Endothelial cell of umbilical vein (primary cell): ENCODE measurements around the gene COL4A2. TPM values are rescaled to one million over a fixed set of nuclear protein-coding genes. Genes with fewer than 3 reads are reported as not detected.

Source experiments
- BruUV-seq: library from RNA; stranded (reverse); fragments of 400-500 nt; replicated peaks from 2 replicates; lab custom pipeline; 2021; lab: Mats Ljungman, UMichigan
- CTCF ChIA-PET: fragments of 300-600, 350-600 bp; sonication (Branson Sonifier 250); formaldehyde crosslinking; loops from one replicate; lab custom pipeline; 2021; ENCODE audit warnings: antibody characterized with exemption, inconsistent platforms; lab: Charles Lee
- POLR2A ChIA-PET: fragments of 300-600, 350-600 bp; sonication (Branson Sonifier 250); formaldehyde crosslinking; loops from one replicate; lab custom pipeline; 2021; ENCODE audit warnings: antibody characterized with exemption, inconsistent platforms; lab: Charles Lee
- DNase-seq: peaks from one replicate; pipeline ENCODE4 v3.0.0-alpha.2; 2011; ENCODE audit warnings: low read depth, low spot score
- FAIRE-seq: peaks from 2 replicates; lab custom pipeline; 2011; peaks lifted over from hg19 to GRCh38; lab: Jason Lieb, UNC
- H2AFZ ChIP-seq: 2 replicates; pipeline ENCODE4 v1.6.0; 2012; ENCODE audit warnings: low read depth, low read length, control low read depth, inconsistent platforms
- H3K27ac ChIP-seq: 2 replicates; pipeline ENCODE4 v1.5.1; 2011; ENCODE audit warnings: low read depth, mild to moderate bottlenecking, control low read depth, low read length, moderate library complexity; ENCODE audit not compliant: insufficient read depth
- H3K27me3 ChIP-seq, 2 experiments: 2 replicates each; pipeline versions ENCODE4 v1.6.0 to v1.6.1; 2011; ENCODE audit warnings: low read length in 2 of 2, mixed read lengths in 1 of 2; ENCODE audit not compliant: control insufficient read depth in 2 of 2, insufficient read depth in 2 of 2
- H3K36me3 ChIP-seq, 2 experiments: 2 replicates in 1 of 2; 3 replicates in 1 of 2; pipeline ENCODE4 v1.5.1; 2011; ENCODE audit warnings: low read length in 2 of 2, mild to moderate bottlenecking in 1 of 2, moderate library complexity in 1 of 2; ENCODE audit not compliant: control insufficient read depth in 2 of 2, insufficient read depth in 2 of 2; ENCODE audit errors: extremely low read depth in 1 of 2
- H3K4me1 ChIP-seq: 3 replicates; pipeline ENCODE4 v1.5.1; 2011; ENCODE audit warnings: mild to moderate bottlenecking, low read length; ENCODE audit not compliant: control insufficient read depth, insufficient read depth; ENCODE audit errors: extremely low read depth
- H3K4me2 ChIP-seq: 2 replicates; pipeline ENCODE4 v1.6.1; 2011; ENCODE audit warnings: low read length, control low read depth, mixed read lengths; ENCODE audit not compliant: insufficient read depth
- H3K4me3 ChIP-seq, 3 experiments: fragments of 200-600 bp in 1 of 3; sonication (generic), shearing (Covaris generic) in 1 of 3; replicated peaks in 1 of 3; 2 replicates each; pipeline ENCODE4 v1.5.1; 2011 to 2016; ENCODE audit warnings: control low read depth in 3 of 3, low read length in 3 of 3, mild to moderate bottlenecking in 2 of 3, inconsistent platforms in 1 of 3, low read depth in 1 of 3, moderate library complexity in 1 of 3; ENCODE audit not compliant: insufficient read depth in 1 of 3
- H3K79me2 ChIP-seq: 2 replicates; pipeline ENCODE4 v1.6.0; 2012; ENCODE audit warnings: low read length, inconsistent platforms; ENCODE audit not compliant: control insufficient read depth, insufficient read depth
- H3K9ac ChIP-seq: replicated peaks from 2 replicates; pipeline ENCODE3; 2011; ENCODE audit warnings: low read length, control low read depth; ENCODE audit not compliant: insufficient read depth; ENCODE audit errors: extremely low read depth
- H3K9me1 ChIP-seq: replicated peaks from 3 replicates; pipeline ENCODE4 v1.6.0; 2011; ENCODE audit warnings: mild to moderate bottlenecking, low read length; ENCODE audit not compliant: control insufficient read depth, insufficient read depth; ENCODE audit errors: extremely low read depth
- H3K9me3 ChIP-seq: replicated peaks from 2 replicates; pipeline ENCODE4 v1.5.1; 2012; ENCODE audit warnings: low read length, inconsistent platforms; ENCODE audit not compliant: control insufficient read depth, insufficient read depth
- H4K20me1 ChIP-seq: replicated peaks from 2 replicates; pipeline ENCODE3; 2011; ENCODE audit warnings: mild to moderate bottlenecking, low read length; ENCODE audit not compliant: control insufficient read depth, insufficient read depth; ENCODE audit errors: extremely low read depth
- CTCF ChIP-seq, 2 donors: IDR thresholded peaks; 1 replicate in 1 of 2; 2 replicates in 1 of 2; pipeline ENCODE4 v1.5.1; 2011; ENCODE audit warnings: low read length in 2 of 2, mild to moderate bottlenecking in 2 of 2, moderate library complexity in 2 of 2, control low read depth in 1 of 2, inconsistent platforms in 1 of 2, low read depth in 1 of 2; ENCODE audit not compliant: insufficient read depth in 1 of 2; ENCODE audit errors: extremely low read depth in 1 of 2
- EZH2 ChIP-seq: IDR thresholded peaks from 2 replicates; pipeline ENCODE4 v1.6.1; 2012; ENCODE audit warnings: borderline replicate concordance, low read depth, mild to moderate bottlenecking, moderate library complexity, low read length, inconsistent platforms; ENCODE audit not compliant: severe bottlenecking
- FOS ChIP-seq: IDR thresholded peaks from 2 replicates; pipeline ENCODE4 v1.6.1; 2011; ENCODE audit warnings: mild to moderate bottlenecking, low read length, moderate library complexity, borderline replicate concordance; ENCODE audit not compliant: insufficient read depth
- GATA2 ChIP-seq: IDR thresholded peaks from 2 replicates; pipeline ENCODE4 v1.7.0; 2011; ENCODE audit warnings: low read depth, mild to moderate bottlenecking, moderate library complexity, mixed read lengths, low read length; ENCODE audit not compliant: insufficient read length, insufficient read depth
- JUN ChIP-seq: IDR thresholded peaks from 2 replicates; pipeline ENCODE4 v1.6.1; 2011; ENCODE audit warnings: borderline replicate concordance, low read depth; ENCODE audit not compliant: insufficient read length, insufficient read depth
- MAX ChIP-seq: IDR thresholded peaks from 2 replicates; pipeline ENCODE4 v1.6.1; 2011; ENCODE audit not compliant: insufficient read depth, insufficient read length
- MYC ChIP-seq: IDR thresholded peaks from one replicate; pipeline ENCODE4 v1.6.1; 2011; ENCODE audit warnings: mild to moderate bottlenecking, low read depth, low read length
- POLR2A ChIP-seq: IDR thresholded peaks from 2 replicates; pipeline ENCODE4 v1.6.1; 2012; ENCODE audit warnings: low read depth, mild to moderate bottlenecking, control low read depth, low read length
- POLR2AphosphoS5 ChIP-seq: IDR thresholded peaks from 2 replicates; pipeline ENCODE4 v1.6.1; 2012; ENCODE audit warnings: low read depth, mild to moderate bottlenecking, control low read depth, low read length, moderate library complexity; ENCODE audit not compliant: insufficient read depth
- dilution Hi-C: fragments of 300-500 bp; cut with MboI; formaldehyde crosslinking; loops from one replicate; pipeline ENCODE4 v1.15.0; 2019; ENCODE audit warnings: low sequenced_read_pairs; ENCODE audit not compliant: extremely low pct_ligation_motif_present
- intact Hi-C: fragments of 100-400 bp; cut with micrococcal nuclease; formaldehyde crosslinking; loops from one replicate; pipeline ENCODE4 v1.10.0; 2022
- polyA plus RNA-seq, 4 experiments: library from polyadenylated mRNA; depleted of rRNA in 3 of 4; stranded (reverse) in 3 of 4; unstranded in 1 of 4; fragments of >200 nt; gene quantifications; 2 replicates each; pipeline versions ENCODE4 v1.2.1 to v1.2.3, GENCODE V29; 2011 to 2012; ENCODE audit warnings: missing spikeins in 1 of 4
- total RNA-seq: library from RNA; stranded (reverse); gene quantifications from 2 replicates; pipeline ENCODE4 v1.2.3, GENCODE V29; 2021

The COL4A2 gene
- total and polyA plus RNA-seq, 2 donors (not counting 3 experiments of a cell fraction or from before 2014, with no cell fraction given), result 792 to 940 TPM

DNA sequence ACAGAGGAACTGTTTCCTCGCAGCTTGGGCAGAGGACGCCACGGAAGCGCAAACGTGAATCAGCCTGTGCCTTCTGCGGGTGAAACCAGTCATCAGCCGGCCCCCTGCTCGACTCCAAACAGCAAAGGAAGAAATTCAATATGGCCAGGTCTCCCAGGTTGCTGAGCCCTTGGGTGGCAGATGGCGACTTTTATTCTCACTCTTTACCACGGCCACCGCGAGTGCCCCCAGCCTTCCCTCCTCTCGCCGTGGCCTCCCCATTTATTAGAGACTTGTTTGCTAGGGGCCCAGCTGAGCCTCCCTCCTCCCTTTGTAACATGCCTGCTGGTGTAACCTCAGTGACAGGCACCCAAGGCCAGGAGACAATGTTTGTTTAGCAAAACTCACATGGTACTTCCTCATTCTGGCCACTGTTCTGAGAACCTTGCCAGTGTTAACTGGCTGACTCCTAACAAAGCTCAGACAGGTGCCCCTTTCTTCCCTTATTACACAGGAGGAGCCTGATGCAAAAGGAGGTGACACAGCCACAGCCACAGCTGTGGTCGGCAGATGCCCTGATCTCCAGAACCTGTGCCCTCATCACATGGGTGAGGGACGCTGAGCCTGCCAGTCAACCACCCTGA is 248.6 kb downstream of the COL4A2 start:
- dilution Hi-C loops (no loop called here), intact Hi-C loops (no loop called here)
- Histone ChIP-seq H3K4me1 (peaks cover 2% of the 10 kb centered on the region), H3K4me2 (no peak overlapping the region), H3K27ac (no peak overlapping the region), H3K4me3 (no peak overlapping the region), H4K20me1 (no peaks in the 10 kb centered on the region), H3K9me3 (no peaks in the 10 kb centered on the region), H3K36me3 (no peaks in the 10 kb centered on the region), H2AFZ (no peak overlapping the region), H3K79me2 (no peaks in the 10 kb centered on the region), H3K9me1 (no peaks in the 10 kb centered on the region), H3K9ac (no peak overlapping the region), H3K27me3 (peaks cover 0 to 3% of the 10 kb centered on the region in 2 experiments)
- FAIRE-seq (no peak), DNase-seq (no peak)
- ChIA-PET CTCF (no interaction called here), POLR2A (no interaction called here)
- no TSS peak for BruUV-seq
- TF ChIP-seq GATA2 (no peak), MAX (no peak), FOS (no peak), CTCF (IDR thresholded peaks at IDR 0.05; ENCODE audit: extremely low read depth in 1 of 2, insufficient read depth in 1 of 2, low read depth in 1 of 2, low read length in 2 of 2) (no peak), POLR2AphosphoS5 (no peak), POLR2A (no peak), EZH2 (no peak), JUN (no peak), MYC (no peak)
